Activated CD4-positive, alpha-beta T cell treated with anti-CD3 and anti-CD28 coated beads for 48 hours (primary cell): Measurements from ENCODE around the gene QPRT.
"Not testable (repeated sequence)": the region's sequence is repeated elsewhere in the genome, so short reads cannot be mapped to it uniquely, and the experiment has no call there.

Source experiments
- DNase-seq: peaks from one replicate; pipeline ENCODE4 v3.0.0-alpha.2; 2020

Gene QPRT

GRCh38 chr16:29694384-29695195, 15.6 kb downstream of the QPRT start:
- no peak for DNase-seq

- DNase-seq = not testable (repeated sequence)
Observed at GRCh38 chr16:29695675-29696074, 16.7 kb downstream of the QPRT start.

- DNase-seq = no peak
Observed at GRCh38 chr16:29696881-29697331, 17.9 kb downstream of the QPRT start.

- no peak for DNase-seq
Observed at GRCh38 chr16:29697391-29697790, 18.4 kb downstream of the QPRT start.

GRCh38 chr16:29698042-29698441, 19.1 kb downstream of the QPRT start:
- DNase-seq = no peak

GRCh38 chr16:29698484-29699323, 19.7 kb downstream of the QPRT start:
- no peak for DNase-seq

GRCh38 chr16:29699324-29700219, 20.6 kb downstream of the QPRT start:
- no peak for DNase-seq

GRCh38 chr16:29700253-29700987, 21.4 kb downstream of the QPRT start:
- DNase-seq = peak; percentile 83

GRCh38 chr16:29701214-29701555, 22.2 kb downstream of the QPRT start:
- no peak for DNase-seq

GRCh38 chr16:29702269-29702668, 23.3 kb downstream of the QPRT start:
- DNase-seq = peak; percentile 24

- DNase-seq = no peak
Observed at GRCh38 chr16:29705030-29705429, 26.1 kb downstream of the QPRT start.

- DNase-seq = not testable (repeated sequence)
Observed at GRCh38 chr16:29707160-29707559, 28.2 kb downstream of the QPRT start.

- DNase-seq = no peak
Observed at GRCh38 chr16:29708917-29709600, 30.1 kb downstream of the QPRT start.

- not testable (repeated sequence) for DNase-seq
Observed at GRCh38 chr16:29709657-29710056, 30.7 kb downstream of the QPRT start.

- DNase-seq = peak; percentile 53
Observed at GRCh38 chr16:29710227-29711219, 31.5 kb downstream of the QPRT start.

GRCh38 chr16:29712809-29713208, 33.8 kb downstream of the QPRT start:
- DNase-seq = no peak

GRCh38 chr16:29714396-29714795, 35.4 kb downstream of the QPRT start:
- no peak for DNase-seq

GRCh38 chr16:29714972-29715371, 36.0 kb downstream of the QPRT start:
- no peak for DNase-seq

GRCh38 chr16:29717113-29717512, 38.1 kb downstream of the QPRT start:
- DNase-seq = no peak

- no peak for DNase-seq
Observed at GRCh38 chr16:29719063-29719462, 40.1 kb downstream of the QPRT start.
